ACC112 (cell line): ENCODE data around the gene NKAPL.

Source experiments
- H2AFZ ChIP-seq: fragments of 200-600 bp; sonication (generic); one replicate; pipeline ENCODE4 v1.6.0; 2017; ENCODE audit warnings: antibody characterized with exemption, low read length; ENCODE audit not compliant: unreplicated experiment
- H3K27ac ChIP-seq: fragments of 200-600 bp; sonication (generic); 2 replicates; pipeline ENCODE4 v1.5.1; 2014; ENCODE audit warnings: low read depth, mild to moderate bottlenecking, antibody characterized with exemption, low read length, moderate library complexity
- H3K27me3 ChIP-seq: fragments of 200-600 bp; sonication (generic); 2 replicates; pipeline ENCODE4 v1.6.1; 2014; ENCODE audit warnings: mild to moderate bottlenecking, antibody characterized with exemption, low read length, moderate library complexity, mixed read lengths; ENCODE audit not compliant: insufficient read depth
- H3K36me3 ChIP-seq: fragments of 200-600 bp; sonication (generic); 2 replicates; pipeline ENCODE4 v1.6.1; 2016; ENCODE audit warnings: mild to moderate bottlenecking, antibody characterized with exemption, low read length, moderate library complexity, mixed read lengths; ENCODE audit not compliant: insufficient read depth
- H3K4me1 ChIP-seq: fragments of 200-600 bp; sonication (generic); one replicate; pipeline ENCODE4 v1.6.1; 2016; ENCODE audit warnings: low read length, mixed read lengths; ENCODE audit not compliant: insufficient read depth, unreplicated experiment, control insufficient read depth
- H3K4me3 ChIP-seq: fragments of 200-600 bp; sonication (generic); 2 replicates; pipeline ENCODE4 v1.5.1; 2014; ENCODE audit warnings: mild to moderate bottlenecking, low read depth, low read length
- H3K79me2 ChIP-seq: fragments of 200-600 bp; sonication (generic); one replicate; pipeline ENCODE4 v1.6.0; 2016; ENCODE audit warnings: low read length; ENCODE audit not compliant: control insufficient read depth, unreplicated experiment, insufficient read depth

NKAPL gene

GRCh38 chr6:28224131-28225055, 34.7 kb upstream of the NKAPL start:
- Histone ChIP-seq H3K27ac (peak overlapping the region; percentile 37), H3K36me3 (peaks cover 17% of the 10 kb centered on the region), H2AFZ (peak overlapping the region; percentile 64)

GRCh38 chr6:28225056-28225834, 33.9 kb upstream of the NKAPL start, which contains the start of gene ZSCAN9:
Gene ZSCAN9 (plus strand): TSS chr6:28225275. CDS start chr6:28227085, 1,810 bp downstream.
- Histone ChIP-seq H3K27ac (peak within 1 kb of the TSS; percentile 37), H3K27me3 (no peaks in the 10 kb centered on the region), H3K36me3 (peaks cover 19% of the 10 kb centered on the region), H3K79me2 (peaks cover 8% of the 10 kb centered on the region), H2AFZ (peak within 1 kb of the TSS; percentile 75), H3K4me1 (peaks cover 10% of the 10 kb centered on the region), H3K4me3 (peak within 1 kb of the TSS; percentile 78)

More at GRCh38 chr6:28224131-28225055, 34.7 kb upstream of the NKAPL start:
- peaks cover 10% of the 10 kb centered on the region for H3K4me1 ChIP-seq
- no peaks in the 10 kb centered on the region for H3K27me3 ChIP-seq
- peaks cover 8% of the 10 kb centered on the region for H3K79me2 ChIP-seq
- peak overlapping the region; percentile 78 for H3K4me3 ChIP-seq

GRCh38 chr6:28226460-28226859, 32.6 kb upstream of the NKAPL start:
- Histone ChIP-seq H2AFZ (no peak overlapping the region), H3K27me3 (no peaks in the 10 kb centered on the region), H3K4me3 (peak overlapping the region; percentile 78), H3K4me1 (peaks cover 10% of the 10 kb centered on the region), H3K79me2 (peaks cover 8% of the 10 kb centered on the region), H3K27ac (no peak overlapping the region), H3K36me3 (peaks cover 30% of the 10 kb centered on the region)

- Histone ChIP-seq H3K36me3 (peaks cover 43% of the 10 kb centered on the region), H3K27ac (no peak overlapping the region), H3K27me3 (no peaks in the 10 kb centered on the region), H3K4me1 (no peaks in the 10 kb centered on the region), H2AFZ (no peak overlapping the region), H3K4me3 (no peak overlapping the region), H3K79me2 (no peaks in the 10 kb centered on the region)
Measured at GRCh38 chr6:28232785-28233184, 26.3 kb upstream of the NKAPL start.

- no peaks in the 10 kb centered on the region for H3K79me2 ChIP-seq
- H3K4me1 ChIP-seq = no peaks in the 10 kb centered on the region
- H2AFZ ChIP-seq = no peak overlapping the region
- no peaks in the 10 kb centered on the region for H3K27me3 ChIP-seq
- no peak overlapping the region for H3K4me3 ChIP-seq
- H3K36me3 ChIP-seq = peaks cover 22% of the 10 kb centered on the region
- no peak overlapping the region for H3K27ac ChIP-seq
Measured at GRCh38 chr6:28235912-28236452, 23.1 kb upstream of the NKAPL start.

- Histone ChIP-seq H3K4me1 (no peaks in the 10 kb centered on the region), H3K4me3 (no peak overlapping the region), H3K36me3 (peaks cover 7% of the 10 kb centered on the region), H3K79me2 (no peaks in the 10 kb centered on the region), H3K27ac (no peak overlapping the region), H3K27me3 (no peaks in the 10 kb centered on the region), H2AFZ (no peak overlapping the region)
Measured at GRCh38 chr6:28239636-28240035, 19.5 kb upstream of the NKAPL start.

- H2AFZ ChIP-seq = no peak overlapping the region
- no peaks in the 10 kb centered on the region for H3K4me1 ChIP-seq
- H3K79me2 ChIP-seq = no peaks in the 10 kb centered on the region
- H3K4me3 ChIP-seq = no peak overlapping the region
- H3K36me3 ChIP-seq = peaks cover 11% of the 10 kb centered on the region
- H3K27me3 ChIP-seq = no peaks in the 10 kb centered on the region
- no peak overlapping the region for H3K27ac ChIP-seq
Measured at GRCh38 chr6:28240471-28240870, 18.6 kb upstream of the NKAPL start.

GRCh38 chr6:28243946-28244345, 15.2 kb upstream of the NKAPL start:
- Histone ChIP-seq H3K4me1 (no peaks in the 10 kb centered on the region), H3K79me2 (no peaks in the 10 kb centered on the region), H2AFZ (no peak overlapping the region), H3K36me3 (peaks cover 24% of the 10 kb centered on the region), H3K27me3 (no peaks in the 10 kb centered on the region), H3K4me3 (no peak overlapping the region), H3K27ac (no peak overlapping the region)

GRCh38 chr6:28245206-28245941, 13.7 kb upstream of the NKAPL start:
- Histone ChIP-seq H3K4me3 (no peak overlapping the region), H3K36me3 (peaks cover 24% of the 10 kb centered on the region), H3K79me2 (no peaks in the 10 kb centered on the region), H3K4me1 (no peaks in the 10 kb centered on the region), H3K27ac (no peak overlapping the region), H2AFZ (no peak overlapping the region), H3K27me3 (no peaks in the 10 kb centered on the region)

GRCh38 chr6:28248916-28249315, 10.2 kb upstream of the NKAPL start:
- Histone ChIP-seq H3K79me2 (peaks cover 12% of the 10 kb centered on the region), H2AFZ (no peak overlapping the region), H3K27ac (no peak overlapping the region), H3K27me3 (no peaks in the 10 kb centered on the region), H3K4me1 (peaks cover 22% of the 10 kb centered on the region), H3K4me3 (no peak overlapping the region), H3K36me3 (peaks cover 24% of the 10 kb centered on the region)
